Immature natural killer cell (primary cell): ENCODE results near the gene NPAS3. TPM values are rescaled to one million over a fixed set of nuclear protein-coding genes. Genes with fewer than 3 reads are reported as not detected.

Experiments used
- DNase-seq, 3 donors: peaks; one replicate each; pipeline ENCODE4 v3.0.0; 2022; ENCODE audit warnings: mixed read lengths in 1 of 3
- H3K27ac Mint-ChIP-seq, 6 donors: one replicate each; pipeline ENCODE4 v1.8.0; 2020; ENCODE audit warnings: mixed read lengths in 6 of 6, mild to moderate bottlenecking in 5 of 6, inconsistent platforms in 4 of 6, moderate library complexity in 3 of 6
- H3K27me3 Mint-ChIP-seq, 3 donors: one replicate each; pipeline ENCODE4 v1.8.0; 2020 to 2021; ENCODE audit warnings: low read depth in 3 of 3, mild to moderate bottlenecking in 3 of 3, mixed read lengths in 3 of 3, moderate library complexity in 3 of 3, inconsistent platforms in 1 of 3
- H3K36me3 Mint-ChIP-seq, 3 donors: one replicate each; pipeline ENCODE4 v1.8.0; 2020; ENCODE audit warnings: mixed read lengths in 3 of 3, inconsistent platforms in 2 of 3, mild to moderate bottlenecking in 2 of 3
- H3K4me1 Mint-ChIP-seq, 2 donors: one replicate each; pipeline ENCODE4 v1.8.0; 2020; ENCODE audit warnings: inconsistent platforms in 2 of 2, mild to moderate bottlenecking in 2 of 2, mixed read lengths in 2 of 2, moderate library complexity in 1 of 2
- H3K4me3 Mint-ChIP-seq, 5 donors: one replicate each; pipeline ENCODE4 v1.8.0; 2020; ENCODE audit warnings: mild to moderate bottlenecking in 5 of 5, mixed read lengths in 5 of 5, inconsistent platforms in 3 of 5, moderate library complexity in 3 of 5
- H3K9me3 Mint-ChIP-seq, 6 donors: one replicate each; pipeline ENCODE4 v1.8.0; 2020; ENCODE audit warnings: mild to moderate bottlenecking in 6 of 6, mixed read lengths in 6 of 6, inconsistent platforms in 4 of 6, moderate library complexity in 3 of 6
- polyA plus RNA-seq, 3 donors: library from polyadenylated mRNA; unstranded; fragments of 300-500 nt; fragmentation: Illumina TruSeq; gene quantifications; one replicate each; pipeline ENCODE4 v1.2.3, GENCODE V29; 2021

Gene NPAS3
- polyA plus RNA-seq, 3 donors from 2014 or later: not detected

DNA sequence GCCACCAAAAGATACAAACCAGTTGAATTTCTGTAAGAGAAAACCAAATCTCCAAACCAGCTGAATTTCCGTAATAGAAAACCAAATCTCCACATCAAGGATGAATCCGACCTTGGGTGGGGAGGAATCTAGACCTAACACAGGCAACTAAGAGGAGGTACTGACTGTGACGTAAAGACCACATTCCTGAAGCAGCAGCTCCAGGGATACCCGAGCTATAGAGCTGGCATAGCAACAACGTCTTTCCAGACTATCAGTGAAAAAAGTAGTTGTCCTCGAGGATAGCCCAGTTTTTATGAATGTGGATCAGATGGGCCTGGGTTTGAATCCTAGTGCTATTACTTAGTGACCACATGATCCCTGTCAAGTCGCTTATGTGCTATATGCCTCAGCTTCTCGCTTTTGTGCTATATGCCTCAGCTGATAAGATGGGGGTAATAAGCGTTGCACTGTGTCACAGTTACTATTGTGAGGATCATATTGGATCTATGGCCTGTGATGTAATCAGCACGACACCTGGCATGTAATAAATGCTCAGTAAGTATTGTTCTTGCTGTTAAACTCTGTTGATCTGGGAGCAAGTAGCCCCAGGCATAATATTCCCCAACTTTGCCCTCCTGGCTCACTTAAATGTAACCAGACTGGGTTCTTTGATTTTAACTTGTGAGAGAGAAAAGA, 898.4 kb downstream of the NPAS3 start:
- H3K4me3 Mint-ChIP-seq: no peak overlapping the region
- no peaks in the 10 kb centered on the region for H3K4me1 Mint-ChIP-seq
- DNase-seq: no peak
- no peaks in the 10 kb centered on the region for H3K27me3 Mint-ChIP-seq
- no peak overlapping the region for H3K27ac Mint-ChIP-seq
- peaks cover 0 to 3% (median 0%) of the 10 kb centered on the region in 6 donors for H3K9me3 Mint-ChIP-seq
- H3K36me3 Mint-ChIP-seq: no peaks in the 10 kb centered on the region

- no peak for DNase-seq
- Mint-ChIP-seq H3K27me3 (peaks cover 0 to 2% (median 0%) of the 10 kb centered on the region in 3 donors), H3K4me1 (no peaks in the 10 kb centered on the region), H3K9me3 (peaks cover 0 to 3% (median 0%) of the 10 kb centered on the region in 6 donors), H3K4me3 (no peak overlapping the region), H3K27ac (no peak overlapping the region), H3K36me3 (no peaks in the 10 kb centered on the region)
These were observed 899.4 kb downstream of the NPAS3 start for GRCh38 chr14:33837943-33838683.

DNA sequence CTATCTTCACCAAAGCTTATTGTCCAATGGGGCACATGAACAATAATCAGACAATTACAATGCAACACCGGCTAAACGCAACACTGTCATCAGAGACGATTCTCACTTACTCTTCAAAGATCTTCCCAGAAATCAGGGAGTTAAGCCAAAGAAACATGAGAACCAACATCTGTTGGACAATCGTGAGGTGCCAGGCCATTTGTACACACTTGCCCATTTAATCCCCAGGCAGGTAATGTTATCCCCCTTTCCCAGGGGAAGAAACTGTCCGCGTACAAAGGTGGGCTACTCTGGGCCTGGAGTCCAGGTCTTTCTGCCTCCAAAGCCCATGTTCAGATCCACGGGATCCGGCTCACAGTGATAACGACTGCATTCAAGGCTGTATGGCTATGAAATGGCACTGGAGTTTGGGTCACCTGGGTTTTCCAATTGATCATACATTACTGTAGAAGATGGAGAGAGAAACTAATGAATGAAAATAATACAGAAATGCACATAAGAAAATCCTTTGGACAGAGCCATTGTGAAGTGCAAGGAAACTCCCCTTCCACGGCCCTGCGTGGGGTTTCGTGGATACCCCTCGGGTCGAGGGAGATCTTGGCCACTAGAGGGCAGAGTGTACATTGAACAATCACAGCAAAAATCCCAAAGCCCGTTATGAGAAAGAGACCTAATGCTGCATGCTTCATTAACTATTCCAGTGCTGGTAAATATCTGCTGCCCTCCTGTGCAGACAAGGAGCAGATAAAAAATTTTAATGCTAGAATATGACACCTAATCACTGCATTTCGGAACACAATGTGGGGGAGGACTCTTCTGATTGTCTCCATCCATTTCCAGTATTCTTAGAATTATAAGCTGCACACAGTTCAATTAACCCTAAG, 900.8 kb downstream of the NPAS3 start:
- peaks cover 0 to 2% (median 0%) of the 10 kb centered on the region in 3 donors for H3K27me3 Mint-ChIP-seq
- peak; percentile 25 to 33 (median 32) for DNase-seq
- no peaks in the 10 kb centered on the region for H3K36me3 Mint-ChIP-seq
- H3K9me3 Mint-ChIP-seq: peaks cover 0 to 2% (median 0%) of the 10 kb centered on the region in 6 donors
- H3K4me1 Mint-ChIP-seq: no peaks in the 10 kb centered on the region
- no peak overlapping the region for H3K27ac Mint-ChIP-seq
- H3K4me3 Mint-ChIP-seq: no peak overlapping the region

GRCh38 chr14:33840797-33841196, 902.1 kb downstream of the NPAS3 start:
- H3K27ac Mint-ChIP-seq: no peak overlapping the region
- H3K27me3 Mint-ChIP-seq: peaks cover 0 to 2% (median 0%) of the 10 kb centered on the region in 3 donors
- peaks cover 0 to 2% (median 0%) of the 10 kb centered on the region in 6 donors for H3K9me3 Mint-ChIP-seq
- H3K4me1 Mint-ChIP-seq: no peaks in the 10 kb centered on the region
- no peak for DNase-seq
- no peak overlapping the region for H3K4me3 Mint-ChIP-seq
- H3K36me3 Mint-ChIP-seq: no peaks in the 10 kb centered on the region

- Mint-ChIP-seq H3K4me3 (no peak overlapping the region), H3K9me3 (peaks cover 0 to 2% (median 0%) of the 10 kb centered on the region in 6 donors), H3K4me1 (no peaks in the 10 kb centered on the region), H3K27ac (no peak overlapping the region), H3K27me3 (peaks cover 0 to 4% (median 2%) of the 10 kb centered on the region in 3 donors), H3K36me3 (no peaks in the 10 kb centered on the region)
- DNase-seq: no peak
These were observed 903.6 kb downstream of the NPAS3 start for GRCh38 chr14:33842299-33842698.

GRCh38 chr14:33844118-33844517, 905.4 kb downstream of the NPAS3 start:
- Mint-ChIP-seq H3K36me3 (no peaks in the 10 kb centered on the region), H3K4me3 (no peak overlapping the region), H3K27me3 (peaks cover 0 to 4% (median 2%) of the 10 kb centered on the region in 3 donors), H3K27ac (no peak overlapping the region), H3K9me3 (peaks cover 0 to 2% (median 0%) of the 10 kb centered on the region in 6 donors), H3K4me1 (no peaks in the 10 kb centered on the region)
- DNase-seq: no peak

GRCh38 chr14:33846100-33846824, 907.6 kb downstream of the NPAS3 start:
- H3K4me1 Mint-ChIP-seq: no peaks in the 10 kb centered on the region
- no peaks in the 10 kb centered on the region for H3K36me3 Mint-ChIP-seq
- H3K27ac Mint-ChIP-seq: no peak overlapping the region
- peaks cover 0 to 5% (median 2%) of the 10 kb centered on the region in 3 donors for H3K27me3 Mint-ChIP-seq
- peaks cover 0 to 3% (median 0%) of the 10 kb centered on the region in 6 donors for H3K9me3 Mint-ChIP-seq
- no peak for DNase-seq
- no peak overlapping the region for H3K4me3 Mint-ChIP-seq

DNA sequence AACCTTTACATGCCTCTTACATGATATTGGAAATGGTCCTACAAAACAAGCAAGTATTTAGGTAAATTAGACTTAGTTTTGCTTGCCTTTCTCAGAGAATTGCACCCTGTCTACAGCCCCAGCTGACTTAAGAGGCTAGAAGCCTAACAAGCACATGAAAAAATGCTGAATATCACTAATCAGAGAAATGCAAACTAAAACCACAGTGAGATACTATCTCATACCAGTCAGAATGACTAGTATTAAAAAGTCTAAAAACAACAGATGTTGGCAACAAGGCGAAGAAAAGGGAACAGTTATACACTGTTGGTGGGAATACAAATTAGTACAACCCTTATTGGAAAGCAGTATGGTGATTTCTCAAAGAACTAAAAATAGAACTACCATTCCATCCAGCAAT, 908.4 kb downstream of the NPAS3 start:
- Mint-ChIP-seq H3K36me3 (no peaks in the 10 kb centered on the region), H3K27me3 (peaks cover 0 to 6% (median 2%) of the 10 kb centered on the region in 3 donors), H3K4me1 (no peaks in the 10 kb centered on the region), H3K27ac (no peak overlapping the region), H3K4me3 (no peak overlapping the region), H3K9me3 (peaks cover 0 to 5% (median 0%) of the 10 kb centered on the region in 6 donors)
- no peak for DNase-seq

GRCh38 chr14:33848009-33848408, 909.3 kb downstream of the NPAS3 start:
- Mint-ChIP-seq H3K27ac (no peak overlapping the region), H3K4me3 (no peak overlapping the region), H3K4me1 (no peaks in the 10 kb centered on the region), H3K36me3 (no peaks in the 10 kb centered on the region), H3K9me3 (peaks cover 0 to 5% (median 0%) of the 10 kb centered on the region in 6 donors), H3K27me3 (peaks cover 0 to 6% (median under 1%) of the 10 kb centered on the region in 3 donors)
- no peak for DNase-seq

- H3K27ac Mint-ChIP-seq: no peak overlapping the region
- no peak overlapping the region for H3K4me3 Mint-ChIP-seq
- peaks cover 0 to 5% (median 0%) of the 10 kb centered on the region in 6 donors for H3K9me3 Mint-ChIP-seq
- H3K27me3 Mint-ChIP-seq: peaks cover 0 to 6% (median 0%) of the 10 kb centered on the region in 3 donors
- H3K36me3 Mint-ChIP-seq: no peaks in the 10 kb centered on the region
- DNase-seq: no peak
- H3K4me1 Mint-ChIP-seq: no peaks in the 10 kb centered on the region
These were observed 910.2 kb downstream of the NPAS3 start for GRCh38 chr14:33848706-33849454.

DNA sequence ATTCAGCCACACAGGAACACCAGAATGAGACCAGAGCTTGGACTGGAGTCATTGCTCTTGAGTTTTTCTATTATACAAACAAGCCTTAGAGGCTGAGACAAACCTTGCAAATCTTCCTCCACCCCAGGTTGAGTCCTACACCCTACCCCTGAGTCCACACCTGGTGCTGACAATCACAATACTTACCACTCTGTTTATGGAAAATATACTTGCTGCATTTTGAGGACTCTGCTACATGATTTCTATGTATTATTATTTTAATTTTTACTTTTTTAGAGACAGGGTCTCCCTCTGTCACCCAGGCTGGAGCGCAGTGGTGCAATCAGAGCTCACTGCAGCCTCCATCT, 910.7 kb downstream of the NPAS3 start:
- Mint-ChIP-seq H3K36me3 (no peaks in the 10 kb centered on the region), H3K4me1 (no peaks in the 10 kb centered on the region), H3K4me3 (no peak overlapping the region), H3K27ac (no peak overlapping the region), H3K27me3 (peaks cover 0 to 6% (median 0%) of the 10 kb centered on the region in 3 donors), H3K9me3 (peaks cover 0 to 5% (median 0%) of the 10 kb centered on the region in 6 donors)
- DNase-seq: no peak

GRCh38 chr14:33850826-33851225, 912.1 kb downstream of the NPAS3 start:
- Mint-ChIP-seq H3K36me3 (no peaks in the 10 kb centered on the region), H3K27ac (no peak overlapping the region), H3K4me1 (no peaks in the 10 kb centered on the region), H3K9me3 (peaks cover 0 to 5% (median 0%) of the 10 kb centered on the region in 6 donors), H3K4me3 (no peak overlapping the region), H3K27me3 (peaks cover 0 to 6% (median 0%) of the 10 kb centered on the region in 3 donors)
- DNase-seq: no peak
